Keratinocyte (primary cell): ENCODE measurements around the gene PRKCH. TPM values are rescaled to one million over a fixed set of nuclear protein-coding genes. Genes with fewer than 3 reads are reported as not detected.

Experiments used
- DNase-seq: peaks from one replicate; pipeline ENCODE4 v3.0.0-alpha.2; 2011; ENCODE audit warnings: low read depth, missing footprints, low spot score
- FAIRE-seq: peaks from 2 replicates; lab custom pipeline; 2011; peaks lifted over from hg19 to GRCh38; lab: Jason Lieb, UNC
- H2AFZ ChIP-seq: 2 replicates; pipeline ENCODE4 v1.6.0; 2012; ENCODE audit warnings: low read length, control low read depth, inconsistent platforms; ENCODE audit not compliant: control insufficient read depth
- H3K27ac ChIP-seq: 2 replicates; pipeline ENCODE4 v1.5.1; 2011; ENCODE audit warnings: low read length; ENCODE audit not compliant: control insufficient read depth, insufficient read depth
- H3K27me3 ChIP-seq: 3 replicates; pipeline ENCODE4 v1.6.0; 2011; ENCODE audit warnings: low read length; ENCODE audit not compliant: control insufficient read depth, insufficient read depth; ENCODE audit errors: extremely low read depth
- H3K36me3 ChIP-seq, 2 experiments: 2 replicates in 1 of 2; 3 replicates in 1 of 2; pipeline ENCODE4 v1.5.1; 2011; ENCODE audit warnings: low read length in 2 of 2, mild to moderate bottlenecking in 1 of 2; ENCODE audit not compliant: control insufficient read depth in 2 of 2, insufficient read depth in 2 of 2; ENCODE audit errors: extremely low read depth in 1 of 2
- H3K4me1 ChIP-seq: 3 replicates; pipeline ENCODE4 v1.5.1; 2011; ENCODE audit warnings: low read length; ENCODE audit not compliant: control insufficient read depth, insufficient read depth; ENCODE audit errors: extremely low read depth
- H3K4me2 ChIP-seq: 3 replicates; pipeline ENCODE4 v1.6.0; 2011; ENCODE audit warnings: low read depth, low read length; ENCODE audit not compliant: control insufficient read depth, insufficient read depth; ENCODE audit errors: extremely low read depth
- H3K4me3 ChIP-seq, 3 experiments: fragments of 200-600 bp in 1 of 3; sonication (generic) in 1 of 3; 2 replicates in 2 of 3; 3 replicates in 1 of 3; pipeline ENCODE4 v1.5.1; 2011 to 2016; ENCODE audit warnings: low read length in 3 of 3, mild to moderate bottlenecking in 3 of 3, control low read depth in 2 of 3, inconsistent platforms in 1 of 3, low read depth in 1 of 3, mixed read lengths in 1 of 3, mixed run types in 1 of 3, moderate library complexity in 1 of 3; ENCODE audit not compliant: control insufficient read depth in 2 of 3, insufficient read depth in 2 of 3; ENCODE audit errors: extremely low read depth in 1 of 3
- H3K79me2 ChIP-seq: 2 replicates; pipeline ENCODE4 v1.6.0; 2012; ENCODE audit warnings: low read length; ENCODE audit not compliant: control insufficient read depth, insufficient read depth
- H3K9ac ChIP-seq: 3 replicates; pipeline ENCODE4 v1.6.0; 2011; ENCODE audit warnings: low read length; ENCODE audit not compliant: control insufficient read depth, insufficient read depth; ENCODE audit errors: extremely low read depth
- H3K9me1 ChIP-seq: 3 replicates; pipeline ENCODE4 v1.6.0; 2011; ENCODE audit warnings: low read length; ENCODE audit not compliant: control insufficient read depth, insufficient read depth; ENCODE audit errors: extremely low read depth
- H3K9me3 ChIP-seq: 2 replicates; pipeline ENCODE4 v1.5.1; 2012; ENCODE audit warnings: low read depth, low read length; ENCODE audit not compliant: control insufficient read depth
- H4K20me1 ChIP-seq: 3 replicates; pipeline ENCODE4 v1.6.0; 2011; ENCODE audit warnings: low read length; ENCODE audit not compliant: control insufficient read depth, insufficient read depth; ENCODE audit errors: extremely low read depth
- EZH2 ChIP-seq: IDR thresholded peaks from one replicate; pipeline ENCODE4 v1.6.1; 2012; ENCODE audit warnings: inconsistent platforms, mild to moderate bottlenecking, low read length, moderate library complexity
- dilution Hi-C: fragments of 300-500 bp; cut with MboI; formaldehyde crosslinking; loops from one replicate; pipeline ENCODE4 v1.7.0; 2020; ENCODE audit warnings: low sequenced_read_pairs; ENCODE audit not compliant: extremely low pct_ligation_motif_present
- polyA plus RNA-seq, 5 experiments: library from polyadenylated mRNA; depleted of rRNA in 3 of 5; stranded (reverse) in 3 of 5; stranded (forward) in 1 of 5; unstranded in 1 of 5; fragments of >200 nt; gene quantifications; 1 replicate in 1 of 5; 2 replicates in 3 of 5; 3 replicates in 1 of 5; pipeline versions ENCODE4 v1.2.1 to v1.2.3, GENCODE V29; 2011 to 2012; ENCODE audit warnings: missing spikeins in 2 of 5, low read depth in 1 of 5, low replicate concordance in 1 of 5
- TF ChIP-seq, protein P1 (sequence below), 3 experiments: IDR thresholded peaks in 1 of 3; conservative IDR thresholded peaks in 1 of 3; optimal IDR thresholded peaks in 1 of 3; 2 replicates in 2 of 3; 3 replicates in 1 of 3; pipeline versions ENCODE3 to v1.5.1; 2011; ENCODE audit warnings: low read length in 3 of 3, mild to moderate bottlenecking in 3 of 3, moderate library complexity in 2 of 3, control low read depth in 1 of 3, inconsistent platforms in 1 of 3; ENCODE audit not compliant: insufficient read depth in 2 of 3; ENCODE audit errors: extremely low read depth in 1 of 3

PRKCH gene
- polyA plus RNA-seq, 1 donor (not counting 4 experiments of a cell fraction or from before 2014, with no cell fraction given) = 13.7 TPM

DNA sequence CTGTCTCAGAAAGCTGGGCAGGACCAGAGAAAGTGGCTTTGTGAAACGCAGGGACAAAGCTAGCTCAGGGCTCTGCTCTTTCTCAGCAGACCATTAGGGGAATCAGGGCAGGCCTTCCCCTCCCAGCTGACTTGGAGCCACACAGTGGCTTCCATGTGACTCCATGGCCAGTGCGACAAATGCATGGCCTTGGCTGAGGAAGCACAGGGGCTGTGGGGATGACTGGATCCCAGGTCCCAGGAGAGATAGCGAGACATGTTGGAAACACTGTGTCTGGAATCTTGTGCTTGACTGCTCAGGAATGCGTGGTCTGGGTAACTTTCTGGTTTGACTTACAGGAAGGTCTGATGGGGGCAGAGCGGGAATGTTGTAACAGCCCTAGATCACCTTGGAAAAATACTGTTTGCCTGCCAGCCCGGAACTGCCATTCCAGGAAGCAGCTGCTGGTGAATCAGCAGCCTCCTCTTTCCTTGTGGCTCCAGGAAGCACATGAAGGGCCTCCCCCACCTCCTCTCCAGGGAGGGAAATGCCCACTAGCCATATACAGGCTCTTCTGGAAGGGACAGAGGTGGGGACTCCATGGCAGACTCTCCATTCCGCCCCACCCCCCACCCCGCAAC lies 240.4 kb downstream of the PRKCH start:
- H3K79me2 ChIP-seq = no peaks in the 10 kb centered on the region
- H4K20me1 ChIP-seq = no peaks in the 10 kb centered on the region
- H3K27me3 ChIP-seq = no peaks in the 10 kb centered on the region
- peak overlapping the region; percentile 98 for H3K27ac ChIP-seq
- peak overlapping the region; percentile 76 for H3K4me2 ChIP-seq
- DNase-seq = peak; percentile 94
- TF ChIP-seq EZH2 = no peak
- TF ChIP-seq, protein P1, sequence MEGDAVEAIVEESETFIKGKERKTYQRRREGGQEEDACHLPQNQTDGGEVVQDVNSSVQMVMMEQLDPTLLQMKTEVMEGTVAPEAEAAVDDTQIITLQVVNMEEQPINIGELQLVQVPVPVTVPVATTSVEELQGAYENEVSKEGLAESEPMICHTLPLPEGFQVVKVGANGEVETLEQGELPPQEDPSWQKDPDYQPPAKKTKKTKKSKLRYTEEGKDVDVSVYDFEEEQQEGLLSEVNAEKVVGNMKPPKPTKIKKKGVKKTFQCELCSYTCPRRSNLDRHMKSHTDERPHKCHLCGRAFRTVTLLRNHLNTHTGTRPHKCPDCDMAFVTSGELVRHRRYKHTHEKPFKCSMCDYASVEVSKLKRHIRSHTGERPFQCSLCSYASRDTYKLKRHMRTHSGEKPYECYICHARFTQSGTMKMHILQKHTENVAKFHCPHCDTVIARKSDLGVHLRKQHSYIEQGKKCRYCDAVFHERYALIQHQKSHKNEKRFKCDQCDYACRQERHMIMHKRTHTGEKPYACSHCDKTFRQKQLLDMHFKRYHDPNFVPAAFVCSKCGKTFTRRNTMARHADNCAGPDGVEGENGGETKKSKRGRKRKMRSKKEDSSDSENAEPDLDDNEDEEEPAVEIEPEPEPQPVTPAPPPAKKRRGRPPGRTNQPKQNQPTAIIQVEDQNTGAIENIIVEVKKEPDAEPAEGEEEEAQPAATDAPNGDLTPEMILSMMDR (optimal IDR thresholded peaks at IDR 0.05 in 1 of 3, IDR thresholded peaks at IDR 0.05 in 1 of 3, conservative IDR thresholded peaks at IDR 0.05 in 1 of 3; ENCODE audit: extremely low read depth in 1 of 3, insufficient read depth in 2 of 3, low read length in 3 of 3) = peak in 1 of 3 experiments; percentile 39
- peak overlapping the region; percentile 51 for H3K9ac ChIP-seq
- H3K9me3 ChIP-seq = no peaks in the 10 kb centered on the region
- H3K36me3 ChIP-seq = no peaks in the 10 kb centered on the region
- H2AFZ ChIP-seq = peak overlapping the region; percentile 73
- FAIRE-seq = peak; percentile 88
- peaks cover 57% of the 10 kb centered on the region for H3K4me1 ChIP-seq
- dilution Hi-C loops = no loop called here
- H3K9me1 ChIP-seq = no peaks in the 10 kb centered on the region
- H3K4me3 ChIP-seq = no peak overlapping the region

DNA sequence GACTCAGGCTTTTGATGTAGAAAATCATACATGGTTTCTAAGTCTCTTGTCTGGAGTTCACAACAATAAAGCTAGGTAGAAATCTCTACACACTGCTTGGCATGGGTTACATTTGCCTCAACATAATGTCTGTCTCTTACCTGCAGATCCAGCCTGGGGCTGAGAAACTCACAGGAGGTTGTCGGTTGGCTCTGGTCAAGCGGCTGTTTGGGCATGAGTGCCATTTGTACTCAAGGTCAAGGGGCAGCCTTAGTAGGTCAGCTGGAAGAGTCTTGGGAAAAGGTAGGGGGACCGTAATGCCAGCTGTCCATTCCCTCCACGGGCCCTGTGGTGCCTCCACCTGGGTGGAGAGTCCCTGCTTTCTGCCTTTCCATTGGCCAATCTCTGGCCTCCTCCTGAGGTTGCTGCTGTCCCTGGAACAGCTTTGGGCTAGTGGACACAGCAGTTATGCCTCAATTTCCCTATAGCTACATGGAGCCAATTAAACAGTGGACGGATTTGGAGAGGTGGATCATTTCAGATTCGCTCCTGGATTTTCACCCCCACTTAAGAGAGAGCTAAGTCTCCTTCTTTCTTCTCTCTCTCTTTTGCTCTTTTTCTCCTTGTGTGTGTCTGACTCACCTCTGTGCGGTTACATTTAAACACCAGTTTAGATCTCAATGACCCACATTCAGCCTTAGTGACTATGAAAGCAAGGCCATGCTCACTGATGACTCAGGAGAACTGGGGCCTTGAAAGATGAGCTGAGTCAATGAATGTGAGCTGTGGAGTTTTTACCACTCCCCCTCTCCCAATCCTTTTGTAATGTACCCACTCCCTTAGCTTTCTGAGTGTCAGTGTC lies 241.2 kb downstream of the PRKCH start:
- TF ChIP-seq, protein P1 (optimal IDR thresholded peaks at IDR 0.05 in 1 of 3, IDR thresholded peaks at IDR 0.05 in 1 of 3, conservative IDR thresholded peaks at IDR 0.05 in 1 of 3; ENCODE audit: extremely low read depth in 1 of 3, insufficient read depth in 2 of 3, low read length in 3 of 3) = no peak
- TF ChIP-seq EZH2 = no peak
- Histone ChIP-seq H3K4me2 (peak overlapping the region; percentile 76), H3K4me1 (peaks cover 59% of the 10 kb centered on the region), H4K20me1 (no peaks in the 10 kb centered on the region), H3K79me2 (no peaks in the 10 kb centered on the region), H3K9me3 (no peaks in the 10 kb centered on the region), H2AFZ (peak overlapping the region; percentile 28), H3K27me3 (no peaks in the 10 kb centered on the region), H3K9ac (peak overlapping the region; percentile 80), H3K36me3 (no peaks in the 10 kb centered on the region), H3K9me1 (no peaks in the 10 kb centered on the region), H3K4me3 (peak overlapping the region in 1 of 3 experiments; percentile 25), H3K27ac (peak overlapping the region; percentile 98)
- dilution Hi-C loops = no loop called here
- FAIRE-seq (peak; percentile 88), DNase-seq (peak; percentile 99)
